ENCODE results near the gene PFKP.

PFKP gene

DNA sequence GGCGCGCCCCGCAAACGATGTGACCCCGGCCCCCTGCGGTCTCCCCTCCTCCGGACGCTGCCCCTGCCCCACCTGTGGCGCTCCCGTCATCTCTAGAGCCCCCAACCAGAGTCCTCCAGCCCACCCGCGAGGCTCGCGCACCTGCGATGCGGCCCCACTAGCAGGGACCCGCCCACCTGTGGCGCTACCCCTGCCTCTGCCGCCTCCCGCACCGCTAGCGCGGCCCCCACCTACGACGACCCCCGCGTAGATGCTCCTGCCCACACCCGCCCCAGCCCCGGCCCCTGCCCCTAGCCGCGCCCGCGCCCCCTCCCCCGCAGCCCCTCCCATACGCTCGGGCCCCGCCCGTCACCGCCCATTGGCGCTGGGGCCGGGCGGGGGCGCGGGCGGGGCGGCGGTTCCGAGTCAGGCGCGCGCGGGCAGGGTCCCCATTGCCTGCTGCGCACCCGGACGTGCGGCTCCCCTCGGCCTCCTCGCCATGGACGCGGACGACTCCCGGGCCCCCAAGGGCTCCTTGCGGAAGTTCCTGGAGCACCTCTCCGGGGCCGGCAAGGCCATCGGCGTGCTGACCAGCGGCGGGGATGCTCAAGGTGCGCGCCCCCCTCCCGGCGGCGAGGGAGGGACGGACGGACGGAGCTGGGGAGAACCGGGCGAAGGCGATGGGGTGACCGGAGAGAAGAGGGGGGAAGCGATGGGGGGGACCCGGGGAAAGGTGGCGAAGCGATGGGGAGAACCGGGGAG is at the start of gene PFKP:
PFKP (plus strand) TSS at position 431 of the 741 bp plus-strand sequence; CDS start at position 479, 48 bp downstream.
- no peak for TF ChIP-seq JUND (IDR thresholded peaks at IDR 0.05; ENCODE audit: low read depth)
- in situ Hi-C loops (cut with HindIII; ENCODE audit: low pct_unique_long_range_greater_than_20kb, low sequenced_read_pairs), result no loop called here
- peak; percentile 42 to 46 for DNase-seq (ENCODE audit: low read depth in 1 of 2, low spot score in 1 of 2)

DNA sequence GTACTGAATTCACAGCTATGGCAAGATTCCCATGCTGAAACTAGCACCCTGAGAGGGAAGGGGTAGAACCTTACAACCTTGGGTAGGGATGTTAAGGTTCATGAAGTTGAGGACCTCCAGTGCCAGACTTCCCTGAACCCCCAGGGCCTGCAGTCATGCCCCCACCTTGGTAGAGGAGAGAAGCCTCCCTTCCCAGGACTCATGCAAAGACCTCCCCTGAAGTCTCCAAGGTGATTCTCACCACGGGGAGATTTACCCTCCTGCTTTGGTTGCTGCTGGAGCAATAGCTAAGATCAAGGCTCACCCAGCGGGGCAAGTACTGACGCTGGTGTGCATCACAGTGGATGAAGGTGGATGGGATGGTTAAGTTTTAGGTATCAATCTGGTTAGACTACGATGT is 49.1 kb upstream of the PFKP start:
- in situ Hi-C loops (cut with HindIII; ENCODE audit: low pct_unique_long_range_greater_than_20kb, low sequenced_read_pairs), result no loop called here
- no peak for DNase-seq (ENCODE audit: low read depth in 1 of 2, low spot score in 1 of 2)
- TF ChIP-seq JUND (IDR thresholded peaks at IDR 0.05; ENCODE audit: low read depth), result no peak

- in situ Hi-C loops (cut with HindIII; ENCODE audit: low pct_unique_long_range_greater_than_20kb, low sequenced_read_pairs), result no loop called here
- DNase-seq (ENCODE audit: low read depth in 1 of 2, low spot score in 1 of 2), result no peak
- TF ChIP-seq JUND (IDR thresholded peaks at IDR 0.05; ENCODE audit: low read depth), result no peak
Measured at GRCh38 chr10:3020311-3020710, 47.0 kb upstream of the PFKP start.

- no peak for DNase-seq (ENCODE audit: low read depth in 1 of 2, low spot score in 1 of 2)
- no peak for TF ChIP-seq JUND (IDR thresholded peaks at IDR 0.05; ENCODE audit: low read depth)
- in situ Hi-C loops (cut with HindIII; ENCODE audit: low pct_unique_long_range_greater_than_20kb, low sequenced_read_pairs), result no loop called here
Measured at GRCh38 chr10:3020881-3021280, 46.5 kb upstream of the PFKP start.

- no peak for DNase-seq (ENCODE audit: low read depth in 1 of 2, low spot score in 1 of 2)
- no peak for TF ChIP-seq JUND (IDR thresholded peaks at IDR 0.05; ENCODE audit: low read depth)
- in situ Hi-C loops (cut with HindIII; ENCODE audit: low pct_unique_long_range_greater_than_20kb, low sequenced_read_pairs), result no loop called here
Measured at GRCh38 chr10:3022027-3022426, 45.3 kb upstream of the PFKP start.

- DNase-seq (ENCODE audit: low read depth in 1 of 2, low spot score in 1 of 2), result no peak
- TF ChIP-seq JUND (IDR thresholded peaks at IDR 0.05; ENCODE audit: low read depth), result no peak
- in situ Hi-C loops (cut with HindIII; ENCODE audit: low pct_unique_long_range_greater_than_20kb, low sequenced_read_pairs), result no loop called here
Measured at GRCh38 chr10:3023892-3024291, 43.5 kb upstream of the PFKP start.

- no peak for DNase-seq (ENCODE audit: low read depth in 1 of 2, low spot score in 1 of 2)
- in situ Hi-C loops (cut with HindIII; ENCODE audit: low pct_unique_long_range_greater_than_20kb, low sequenced_read_pairs), result no loop called here
- no peak for TF ChIP-seq JUND (IDR thresholded peaks at IDR 0.05; ENCODE audit: low read depth)
Measured at GRCh38 chr10:3025026-3025683, 42.2 kb upstream of the PFKP start.

- no peak for TF ChIP-seq JUND (IDR thresholded peaks at IDR 0.05; ENCODE audit: low read depth)
- DNase-seq (ENCODE audit: low read depth in 1 of 2, low spot score in 1 of 2), result no peak
- in situ Hi-C loops (cut with HindIII; ENCODE audit: low pct_unique_long_range_greater_than_20kb, low sequenced_read_pairs), result no loop called here
Measured at GRCh38 chr10:3027866-3028265, 39.5 kb upstream of the PFKP start.

GRCh38 chr10:3028441-3028840 is 38.9 kb upstream of the PFKP start:
- in situ Hi-C loops (cut with HindIII; ENCODE audit: low pct_unique_long_range_greater_than_20kb, low sequenced_read_pairs), result no loop called here
- no peak for TF ChIP-seq JUND (IDR thresholded peaks at IDR 0.05; ENCODE audit: low read depth)
- no peak for DNase-seq (ENCODE audit: low read depth in 1 of 2, low spot score in 1 of 2)

GRCh38 chr10:3030765-3031164 is 36.6 kb upstream of the PFKP start:
- no peak for DNase-seq (ENCODE audit: low read depth in 1 of 2, low spot score in 1 of 2)
- in situ Hi-C loops (cut with HindIII; ENCODE audit: low pct_unique_long_range_greater_than_20kb, low sequenced_read_pairs), result no loop called here
- TF ChIP-seq JUND (IDR thresholded peaks at IDR 0.05; ENCODE audit: low read depth), result no peak

- DNase-seq (ENCODE audit: low read depth in 1 of 2, low spot score in 1 of 2), result no peak
- in situ Hi-C loops (cut with HindIII; ENCODE audit: low pct_unique_long_range_greater_than_20kb, low sequenced_read_pairs), result no loop called here
- no peak for TF ChIP-seq JUND (IDR thresholded peaks at IDR 0.05; ENCODE audit: low read depth)
Measured at GRCh38 chr10:3031490-3031889, 35.9 kb upstream of the PFKP start.

- DNase-seq (ENCODE audit: low read depth in 1 of 2, low spot score in 1 of 2), result no peak
- no peak for TF ChIP-seq JUND (IDR thresholded peaks at IDR 0.05; ENCODE audit: low read depth)
- in situ Hi-C loops (cut with HindIII; ENCODE audit: low pct_unique_long_range_greater_than_20kb, low sequenced_read_pairs), result no loop called here
Measured at GRCh38 chr10:3033925-3034324, 33.4 kb upstream of the PFKP start.

DNA sequence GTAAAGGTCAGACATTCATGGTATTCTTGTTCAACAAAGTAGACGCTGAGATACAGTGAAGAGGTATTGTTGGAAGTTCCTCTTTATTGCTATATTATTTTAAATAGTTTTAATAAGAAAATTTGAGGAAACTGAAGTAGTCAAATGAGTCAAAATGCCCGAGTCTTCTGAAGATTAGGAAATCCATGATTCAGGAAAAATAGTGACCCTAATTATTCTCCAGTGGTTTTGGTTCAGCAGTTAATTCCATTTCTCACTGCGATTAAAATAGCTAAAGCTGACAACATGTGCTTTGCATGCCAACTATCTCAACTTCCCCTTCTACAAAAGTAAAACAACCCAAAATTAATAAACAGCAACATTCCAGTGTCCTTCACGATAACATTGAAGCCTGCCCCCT is 32.7 kb upstream of the PFKP start:
- in situ Hi-C loops (cut with HindIII; ENCODE audit: low pct_unique_long_range_greater_than_20kb, low sequenced_read_pairs), result no loop called here
- no peak for TF ChIP-seq JUND (IDR thresholded peaks at IDR 0.05; ENCODE audit: low read depth)
- DNase-seq (ENCODE audit: low read depth in 1 of 2, low spot score in 1 of 2), result no peak

Data from T47D (cell line).